ENCODE data around the gene CEP104. TPM values are rescaled to one million over a fixed set of nuclear protein-coding genes. Genes with fewer than 3 reads are reported as not detected.

The CEP104 gene
- total RNA-seq, 4 donors from 2014 or later: 16.1 to 56.7 (median 39.6) TPM

- H3K4me1 ChIP-seq: peaks cover 46% of the 10 kb centered on the region
- H3K27ac ChIP-seq: no peak overlapping the region
- no peaks in the 10 kb centered on the region for H3K36me3 ChIP-seq
- no peak for DNase-seq (ENCODE audit: low spot score in 2 of 2)
- no peak overlapping the region for H3K4me3 ChIP-seq
- TF ChIP-seq EP300 (IDR thresholded peaks at IDR 0.05) (no peak), POLR2AphosphoS5 (IDR thresholded peaks at IDR 0.05) (no peak), POLR2A (IDR thresholded peaks at IDR 0.05) (no peak), CTCF (IDR thresholded peaks at IDR 0.05) (no peak)
- no peaks in the 10 kb centered on the region for H3K9me3 ChIP-seq
- peaks cover 15% of the 10 kb centered on the region for H3K27me3 ChIP-seq
- WGBS: 67% methylated on average over 5 of the region's 16 CpGs
Measured at GRCh38 chr1:3773572-3774275, 83.3 kb downstream of the CEP104 start.

GRCh38 chr1:3772715-3773571 lies 84.1 kb downstream of the CEP104 start, which contains the start of gene SMIM1:
SMIM1 (plus strand) TSS chr1:3772749; CDS start chr1:3775374, 2,625 bp downstream.
- no peak for TF ChIP-seq CTCF (IDR thresholded peaks at IDR 0.05)
- TF ChIP-seq POLR2AphosphoS5 (IDR thresholded peaks at IDR 0.05): no peak
- no peak for TF ChIP-seq POLR2A (IDR thresholded peaks at IDR 0.05)
- no peak for TF ChIP-seq EP300 (IDR thresholded peaks at IDR 0.05)
- 21% methylated on average over 29 of the region's 55 CpGs for WGBS
- H3K4me1 ChIP-seq: peaks cover 46% of the 10 kb centered on the region

GRCh38 chr1:3772027-3772714 lies 84.8 kb downstream of the CEP104 start:
- no peaks in the 10 kb centered on the region for H3K36me3 ChIP-seq
- H3K4me1 ChIP-seq: peaks cover 46% of the 10 kb centered on the region
- WGBS: 0% methylated on average over 9 of the region's 61 CpGs
- no peaks in the 10 kb centered on the region for H3K9me3 ChIP-seq
- peak overlapping the region; percentile 63 for H3K4me3 ChIP-seq
- peaks cover 21% of the 10 kb centered on the region for H3K27me3 ChIP-seq
- peak; percentile 94 to 95 for DNase-seq (ENCODE audit: low spot score in 2 of 2)
- peak overlapping the region; percentile 68 for H3K27ac ChIP-seq
- TF ChIP-seq EP300 (IDR thresholded peaks at IDR 0.05) (no peak), CTCF (IDR thresholded peaks at IDR 0.05) (no peak), POLR2AphosphoS5 (IDR thresholded peaks at IDR 0.05) (no peak), POLR2A (IDR thresholded peaks at IDR 0.05) (no peak)

More at GRCh38 chr1:3772715-3773571, 84.1 kb downstream of the CEP104 start, which contains the start of gene SMIM1:
- no peaks in the 10 kb centered on the region for H3K9me3 ChIP-seq
- H3K27me3 ChIP-seq: peaks cover 15% of the 10 kb centered on the region
- peak in 1 of 2 donors; percentile 81 for DNase-seq (ENCODE audit: low spot score in 2 of 2)
- no peaks in the 10 kb centered on the region for H3K36me3 ChIP-seq
- H3K27ac ChIP-seq: peak within 1 kb of the TSS; percentile 68
- H3K4me3 ChIP-seq: peak within 1 kb of the TSS; percentile 63

- TF ChIP-seq CTCF (IDR thresholded peaks at IDR 0.05): no peak
- TF ChIP-seq EP300 (IDR thresholded peaks at IDR 0.05): no peak
- no peak for TF ChIP-seq POLR2AphosphoS5 (IDR thresholded peaks at IDR 0.05)
- no peak for TF ChIP-seq POLR2A (IDR thresholded peaks at IDR 0.05)
- Histone ChIP-seq H3K27me3 (peaks cover 26% of the 10 kb centered on the region), H3K4me3 (peak overlapping the region; percentile 63), H3K4me1 (peaks cover 45% of the 10 kb centered on the region), H3K9me3 (no peaks in the 10 kb centered on the region), H3K36me3 (no peaks in the 10 kb centered on the region), H3K27ac (no peak overlapping the region)
- peak; percentile 64 to 78 for DNase-seq (ENCODE audit: low spot score in 2 of 2)
- 65% methylated on average over 26 of the region's 32 CpGs for WGBS
Measured at GRCh38 chr1:3771108-3772026, 85.6 kb downstream of the CEP104 start.

All from suprapubic skin (tissue), 4 donors.